A549 (cell line): ENCODE results near the gene SMIM35.

Source experiments
- CTCF ChIP-seq: fragments of >200 bp; sonication (Bioruptor Twin); formaldehyde crosslinking; IDR thresholded peaks from 3 replicates; pipeline ENCODE4 v1.5.1; 2016
- EP300 ChIP-seq, 2 experiments: fragments of >200 bp; sonication (Bioruptor Twin); formaldehyde crosslinking; IDR thresholded peaks; 2 replicates in 1 of 2; 3 replicates in 1 of 2; pipeline ENCODE4 v1.6.1; 2016 to 2017
- FOSL2 ChIP-seq, 2 experiments: fragments of 450-650 bp in 1 of 2; fragments of >200 bp in 1 of 2; sonication (Bioruptor Twin) in 1 of 2; formaldehyde crosslinking; IDR thresholded peaks; 2 replicates each; pipeline versions ENCODE4 v1.5.0 to v1.6.1; 2016 to 2020; ENCODE audit warnings: mild to moderate bottlenecking in 1 of 2, moderate library complexity in 1 of 2
- GATA3 ChIP-seq: IDR thresholded peaks from 2 replicates; pipeline ENCODE4 v1.6.1; 2012; ENCODE audit warnings: borderline replicate concordance
- KDM1A ChIP-seq: fragments of 200-600 bp; sonication (generic); IDR thresholded peaks from 2 replicates; pipeline ENCODE4 v1.6.1; 2016; ENCODE audit warnings: low read depth, mild to moderate bottlenecking
- MAFK ChIP-seq: fragments of 450-650 bp; IDR thresholded peaks from 2 replicates; pipeline ENCODE4 v1.6.1; 2014; ENCODE audit not compliant: partially characterized antibody
- MYC ChIP-seq: IDR thresholded peaks from 2 replicates; pipeline ENCODE4 v1.6.1; 2012; ENCODE audit warnings: mild to moderate bottlenecking, inconsistent platforms, low read length, improper control_type of control experiment, borderline replicate concordance
- POLR2A ChIP-seq: IDR thresholded peaks from 2 replicates; pipeline ENCODE4 v1.6.1; 2012; ENCODE audit warnings: mild to moderate bottlenecking, low read length
- RCOR1 ChIP-seq: fragments of 150-350 bp; IDR thresholded peaks from 2 replicates; pipeline ENCODE4 v1.6.1; 2014; ENCODE audit warnings: antibody characterized with exemption, low read length, low read depth
- REST ChIP-seq: fragments of 200-600 bp; sonication (generic); IDR thresholded peaks from 2 replicates; pipeline ENCODE4 v1.6.1; 2016; ENCODE audit warnings: antibody characterized with exemption, mild to moderate bottlenecking, moderate library complexity
- RFX5 ChIP-seq: fragments of 450-650 bp; IDR thresholded peaks from 2 replicates; pipeline ENCODE4 v1.7.1; 2014; ENCODE audit warnings: antibody characterized with exemption, mild to moderate bottlenecking, moderate library complexity
- ZFP36 ChIP-seq: fragments of 450-650 bp; IDR thresholded peaks from 2 replicates; pipeline ENCODE4 v1.6.1; 2014; ENCODE audit warnings: borderline replicate concordance; ENCODE audit not compliant: partially characterized antibody
- TF ChIP-seq, protein P1 (sequence below): fragments of 450-650 bp; IDR thresholded peaks from 2 replicates; pipeline ENCODE4 v1.6.1; 2014; ENCODE audit warnings: antibody characterized with exemption
- TF ChIP-seq, protein P2 (sequence below): IDR thresholded peaks from 2 replicates; pipeline ENCODE4 v1.6.1; 2012

DNA sequence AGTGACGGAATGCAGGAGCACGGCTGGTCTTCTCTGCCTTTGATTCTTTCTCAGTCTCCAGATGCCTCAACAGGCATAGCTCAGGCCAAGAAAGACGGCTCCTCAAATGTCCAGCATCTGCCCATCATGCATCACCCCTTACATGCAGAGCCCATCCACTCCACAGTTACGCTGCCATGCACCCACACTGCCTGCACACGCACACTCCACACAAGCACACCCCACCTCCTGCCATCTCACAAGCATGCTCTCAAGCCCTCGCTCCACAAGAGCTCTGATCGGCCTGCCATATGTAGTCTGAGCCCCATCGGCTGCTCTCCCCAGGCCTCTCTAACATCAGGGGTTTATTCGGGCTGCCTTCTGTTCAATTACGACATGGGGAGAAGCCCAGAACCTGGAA, 47.1 kb upstream of the SMIM35 start:
- TF ChIP-seq CTCF (no peak), GATA3 (no peak), ZFP36 (no peak), MAFK (no peak), KDM1A (no peak), MYC (no peak), POLR2A (no peak), REST (no peak), EP300 (IDR thresholded peaks at IDR 0.05) (no peak), RCOR1 (no peak), RFX5 (no peak), FOSL2 (IDR thresholded peaks at IDR 0.05) (no peak), FOSL2 (CRISPR knock-in tag; IDR thresholded peaks at IDR 0.05) (no peak)
- TF ChIP-seq, protein P1, sequence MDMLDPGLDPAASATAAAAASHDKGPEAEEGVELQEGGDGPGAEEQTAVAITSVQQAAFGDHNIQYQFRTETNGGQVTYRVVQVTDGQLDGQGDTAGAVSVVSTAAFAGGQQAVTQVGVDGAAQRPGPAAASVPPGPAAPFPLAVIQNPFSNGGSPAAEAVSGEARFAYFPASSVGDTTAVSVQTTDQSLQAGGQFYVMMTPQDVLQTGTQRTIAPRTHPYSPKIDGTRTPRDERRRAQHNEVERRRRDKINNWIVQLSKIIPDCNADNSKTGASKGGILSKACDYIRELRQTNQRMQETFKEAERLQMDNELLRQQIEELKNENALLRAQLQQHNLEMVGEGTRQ, result no peak
- TF ChIP-seq, protein P2, sequence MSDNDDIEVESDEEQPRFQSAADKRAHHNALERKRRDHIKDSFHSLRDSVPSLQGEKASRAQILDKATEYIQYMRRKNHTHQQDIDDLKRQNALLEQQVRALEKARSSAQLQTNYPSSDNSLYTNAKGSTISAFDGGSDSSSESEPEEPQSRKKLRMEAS, result no peak
